Neuronal stem cell (in vitro differentiated cells): ENCODE measurements around the gene INSM2.

Experiments
- DNase-seq: peaks from one replicate; pipeline ENCODE4 v3.0.0-alpha.2; 2013; ENCODE audit warnings: low spot score
- H2AFZ ChIP-seq: one replicate; pipeline ENCODE4 v1.6.1; 2013; ENCODE audit warnings: mild to moderate bottlenecking, low read length, inconsistent platforms
- H2AK5ac ChIP-seq: 2 replicates; pipeline ENCODE4 v1.6.1; 2013; ENCODE audit warnings: low read depth, mild to moderate bottlenecking, inconsistent platforms, low read length, moderate library complexity, mixed read lengths
- H2BK120ac ChIP-seq: 2 replicates; pipeline ENCODE4 v1.6.1; 2013; ENCODE audit warnings: low read depth, mild to moderate bottlenecking, inconsistent platforms, low read length, moderate library complexity, mixed read lengths
- H2BK12ac ChIP-seq: one replicate; pipeline ENCODE4 v1.6.1; 2013; ENCODE audit warnings: low read length, inconsistent platforms
- H2BK15ac ChIP-seq: 2 replicates; pipeline ENCODE4 v1.6.1; 2013; ENCODE audit warnings: mild to moderate bottlenecking, low read length, inconsistent platforms, mixed read lengths
- H2BK5ac ChIP-seq: one replicate; pipeline ENCODE4 v1.6.1; 2013; ENCODE audit warnings: inconsistent platforms, mild to moderate bottlenecking, low read length, moderate library complexity
- H3K14ac ChIP-seq: one replicate; pipeline ENCODE4 v1.6.1; 2013; ENCODE audit warnings: low read length, inconsistent platforms
- H3K18ac ChIP-seq: 2 replicates; pipeline ENCODE4 v1.6.1; 2013; ENCODE audit warnings: low read length, inconsistent platforms
- H3K23ac ChIP-seq: 2 replicates; pipeline ENCODE4 v1.6.1; 2013; ENCODE audit warnings: low read depth, mild to moderate bottlenecking, mixed read lengths, low read length, inconsistent platforms; ENCODE audit not compliant: poor library complexity
- H3K27ac ChIP-seq: replicated peaks from 3 replicates; pipeline ENCODE4 v1.5.1; 2013; ENCODE audit warnings: low read length, inconsistent platforms
- H3K27me3 ChIP-seq, 3 experiments: 2 replicates each; pipeline ENCODE4 v1.6.1; 2013; ENCODE audit warnings: low read length in 3 of 3, mild to moderate bottlenecking in 2 of 3, inconsistent platforms in 1 of 3, low read depth in 1 of 3, mixed read lengths in 1 of 3, moderate library complexity in 1 of 3; ENCODE audit not compliant: control insufficient read depth in 3 of 3, insufficient read depth in 3 of 3
- H3K36me3 ChIP-seq, 2 donors: replicated peaks in 1 of 2; 2 replicates each; pipeline ENCODE4 v1.6.1; 2013; ENCODE audit warnings: low read length in 2 of 2; ENCODE audit not compliant: control insufficient read depth in 2 of 2, insufficient read depth in 2 of 2
- H3K4ac ChIP-seq: 2 replicates; pipeline ENCODE4 v1.6.1; 2013; ENCODE audit warnings: inconsistent platforms, mild to moderate bottlenecking, low read length, moderate library complexity
- H3K4me1 ChIP-seq, 2 donors: 1 replicate in 1 of 2; 2 replicates in 1 of 2; pipeline ENCODE4 v1.6.1; 2013; ENCODE audit warnings: low read length in 2 of 2, low read depth in 1 of 2; ENCODE audit not compliant: control insufficient read depth in 2 of 2, insufficient read depth in 1 of 2
- H3K4me2 ChIP-seq: one replicate; pipeline ENCODE4 v1.6.1; 2013; ENCODE audit warnings: mild to moderate bottlenecking, low read length, inconsistent platforms; ENCODE audit not compliant: insufficient read depth, poor library complexity, severe bottlenecking
- H3K4me3 ChIP-seq, 2 donors: 2 replicates each; pipeline ENCODE4 v1.5.1; 2013; ENCODE audit warnings: low read length in 2 of 2, mild to moderate bottlenecking in 2 of 2, inconsistent platforms in 1 of 2, moderate library complexity in 1 of 2
- H3K79me1 ChIP-seq: one replicate; pipeline ENCODE4 v1.6.1; 2013; ENCODE audit warnings: low read depth, mild to moderate bottlenecking, inconsistent platforms, low read length, moderate library complexity
- H3K9ac ChIP-seq: one replicate; pipeline ENCODE4 v1.6.1; 2013; ENCODE audit warnings: mild to moderate bottlenecking, low read depth, low read length, inconsistent platforms; ENCODE audit not compliant: poor library complexity
- H3K9me3 ChIP-seq, 2 donors: replicated peaks in 1 of 2; 2 replicates each; pipeline versions ENCODE3 to v1.6.1; 2013; ENCODE audit warnings: low read length in 2 of 2, mild to moderate bottlenecking in 2 of 2, inconsistent platforms in 1 of 2, low read depth in 1 of 2, mixed read lengths in 1 of 2, moderate library complexity in 1 of 2; ENCODE audit not compliant: control insufficient read depth in 2 of 2, insufficient read depth in 1 of 2
- H4K8ac ChIP-seq: one replicate; pipeline ENCODE4 v1.6.1; 2013; ENCODE audit warnings: low read depth, mild to moderate bottlenecking, inconsistent platforms, low read length, moderate library complexity
- H4K91ac ChIP-seq: one replicate; pipeline ENCODE4 v1.6.1; 2013; ENCODE audit warnings: low read length, low read depth, mild to moderate bottlenecking, inconsistent platforms; ENCODE audit not compliant: poor library complexity
- WGBS, 2 donors: extraction: QIAGEN DNeasy Blood & Tissue Kit; methylation state at CpG; one replicate each; pipeline ENCODE4 v1.1.7; 2013; ENCODE audit warnings: missing lambda C conversion rate in 2 of 2, mixed read lengths in 1 of 2; ENCODE audit not compliant: insufficient read length in 2 of 2, insufficient replicate concordance in 1 of 2; ENCODE audit errors: extremely low coverage in 2 of 2; 5-methylcytosine and 5-hydroxymethylcytosine counted together

Gene INSM2

DNA sequence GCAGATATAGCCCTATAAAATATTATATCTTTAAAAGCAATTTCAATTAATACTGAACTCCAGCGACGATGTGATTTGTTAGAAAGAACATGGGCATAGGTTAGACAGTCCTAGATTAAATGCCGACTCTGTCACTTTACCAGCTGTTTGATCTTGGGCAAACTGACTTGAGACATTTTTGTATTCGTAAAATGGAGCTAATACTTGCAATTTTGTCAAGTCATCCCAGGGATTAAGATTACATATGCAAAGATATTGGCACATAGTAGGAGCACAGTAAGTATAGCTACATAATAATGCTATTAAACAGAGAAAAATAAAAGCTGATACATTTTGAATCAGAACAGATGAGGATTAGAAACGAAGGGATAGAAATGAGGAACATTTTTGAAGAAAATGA is 9.0 kb downstream of the INSM2 start:
- Histone ChIP-seq H2BK120ac (no peak overlapping the region), H3K4me2 (no peak overlapping the region), H2BK12ac (no peak overlapping the region), H3K36me3 (peaks cover 0 to 2% of the 10 kb centered on the region in 2 donors), H3K9me3 (no peaks in the 10 kb centered on the region), H3K23ac (no peak overlapping the region), H4K91ac (no peak overlapping the region), H2AFZ (no peak overlapping the region), H4K8ac (no peak overlapping the region), H2BK15ac (no peak overlapping the region), H3K27me3 (no peaks in the 10 kb centered on the region), H3K4me3 (no peak overlapping the region), H3K27ac (no peak overlapping the region), H2AK5ac (no peak overlapping the region), H2BK5ac (no peak overlapping the region), H3K14ac (no peak overlapping the region), H3K18ac (no peak overlapping the region), H3K4me1 (no peaks in the 10 kb centered on the region), H3K9ac (no peak overlapping the region), H3K4ac (no peak overlapping the region), H3K79me1 (no peaks in the 10 kb centered on the region)
- WGBS, 2 donors = no CpG with 5 or more reads among the region's 5 CpGs
- no peak for DNase-seq

DNA sequence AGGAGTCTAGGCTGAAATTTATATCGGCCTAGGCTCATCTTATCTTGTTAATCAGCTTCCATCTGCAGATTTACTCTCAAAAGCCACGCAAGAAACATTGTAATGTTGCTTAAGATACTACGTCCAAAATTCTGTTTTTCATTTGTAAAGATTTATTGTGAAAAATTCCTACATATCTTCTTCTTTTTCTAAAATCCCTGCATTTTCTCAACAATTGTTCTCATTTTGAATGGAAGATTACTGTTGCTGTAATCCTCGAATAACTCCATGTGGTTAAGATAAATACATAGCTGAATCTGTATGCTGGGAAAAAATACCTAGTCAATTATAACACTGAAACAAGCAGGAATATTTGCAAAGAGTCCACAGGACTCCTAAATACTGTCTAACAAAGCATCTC is 15.6 kb downstream of the INSM2 start:
- WGBS, 2 donors = no CpG with 5 or more reads among the region's 4 CpGs
- no peak overlapping the region for H2AK5ac ChIP-seq
- H3K27ac ChIP-seq = no peak overlapping the region

GRCh38 chr14:35551081-35551480 is 17.1 kb downstream of the INSM2 start:
- Histone ChIP-seq H3K18ac (no peak overlapping the region), H2BK120ac (no peak overlapping the region), H2BK5ac (no peak overlapping the region), H2AFZ (no peak overlapping the region), H3K4ac (no peak overlapping the region), H3K4me1 (peaks cover 0 to 4% of the 10 kb centered on the region in 2 donors), H3K14ac (no peak overlapping the region), H3K79me1 (no peaks in the 10 kb centered on the region), H3K23ac (no peak overlapping the region), H3K9me3 (no peaks in the 10 kb centered on the region), H2AK5ac (no peak overlapping the region), H2BK15ac (no peak overlapping the region), H3K4me3 (no peak overlapping the region), H4K91ac (no peak overlapping the region), H3K9ac (no peak overlapping the region), H3K27me3 (no peaks in the 10 kb centered on the region), H3K36me3 (no peaks in the 10 kb centered on the region), H2BK12ac (no peak overlapping the region), H3K27ac (no peak overlapping the region), H4K8ac (no peak overlapping the region), H3K4me2 (no peak overlapping the region)
- DNase-seq = no peak
- no CpG with 5 or more reads among the region's 1 CpG for WGBS, 2 donors

More for the DNA sequence above, 15.6 kb downstream of the INSM2 start:
- Histone ChIP-seq H3K4ac (no peak overlapping the region), H3K79me1 (no peaks in the 10 kb centered on the region), H2BK5ac (no peak overlapping the region), H3K4me1 (peaks cover 0 to 4% of the 10 kb centered on the region in 2 donors), H4K8ac (no peak overlapping the region), H3K18ac (no peak overlapping the region), H3K23ac (no peak overlapping the region), H3K9me3 (no peaks in the 10 kb centered on the region), H2AFZ (peak overlapping the region; percentile 42), H3K14ac (no peak overlapping the region), H3K27me3 (no peaks in the 10 kb centered on the region), H2BK120ac (no peak overlapping the region), H3K36me3 (no peaks in the 10 kb centered on the region), H3K4me2 (no peak overlapping the region), H3K4me3 (no peak overlapping the region), H4K91ac (no peak overlapping the region), H2BK12ac (no peak overlapping the region), H3K9ac (no peak overlapping the region), H2BK15ac (no peak overlapping the region)
- no peak for DNase-seq

- no peak overlapping the region for H2AFZ ChIP-seq
- no peak overlapping the region for H3K4me2 ChIP-seq
- H3K23ac ChIP-seq = no peak overlapping the region
- H3K4ac ChIP-seq = no peak overlapping the region
- no peak for DNase-seq
- no peak overlapping the region for H2AK5ac ChIP-seq
- no peak overlapping the region for H3K27ac ChIP-seq
- H2BK120ac ChIP-seq = no peak overlapping the region
- no peaks in the 10 kb centered on the region for H3K36me3 ChIP-seq
- no peak overlapping the region for H3K4me3 ChIP-seq
- no peaks in the 10 kb centered on the region for H3K27me3 ChIP-seq
- H3K9me3 ChIP-seq = no peaks in the 10 kb centered on the region
- no peak overlapping the region for H3K14ac ChIP-seq
- peaks cover 1 to 10% of the 10 kb centered on the region in 2 donors for H3K4me1 ChIP-seq
- H3K79me1 ChIP-seq = no peaks in the 10 kb centered on the region
- no peak overlapping the region for H2BK5ac ChIP-seq
- no CpG with 5 or more reads among the region's 1 CpG for WGBS, 2 donors
- H4K8ac ChIP-seq = no peak overlapping the region
- H3K18ac ChIP-seq = no peak overlapping the region
- H2BK12ac ChIP-seq = no peak overlapping the region
- no peak overlapping the region for H3K9ac ChIP-seq
- H4K91ac ChIP-seq = no peak overlapping the region
- H2BK15ac ChIP-seq = no peak overlapping the region
Measured at GRCh38 chr14:35553808-35554207, 19.8 kb downstream of the INSM2 start.
